Liver (tissue), 9 donors: Measurements from ENCODE around the gene MRC2. TPM values are rescaled to one million over a fixed set of nuclear protein-coding genes. Genes with fewer than 3 reads are reported as not detected.

Experiments used
- DNase-seq: peaks from one replicate; pipeline ENCODE4 v3.0.0-alpha.2; 2017; ENCODE audit warnings: low spot score
- H3K27ac ChIP-seq, 2 donors: one replicate each; pipeline ENCODE4 v1.7.0; 2013; ENCODE audit warnings: inconsistent platforms in 2 of 2, low read length in 2 of 2, control low read depth in 1 of 2, low read depth in 1 of 2, mild to moderate bottlenecking in 1 of 2
- H3K27me3 ChIP-seq, 4 donors: one replicate each; pipeline versions ENCODE4 v1.6.1 to v1.7.0; 2013; ENCODE audit warnings: low read length in 3 of 4, inconsistent platforms in 1 of 4, mild to moderate bottlenecking in 1 of 4, moderate library complexity in 1 of 4; ENCODE audit not compliant: control insufficient read depth in 4 of 4, insufficient read depth in 4 of 4
- H3K36me3 ChIP-seq, 4 donors: one replicate each; pipeline versions ENCODE4 v1.6.1 to v1.7.0; 2013; ENCODE audit warnings: low read length in 3 of 4, mild to moderate bottlenecking in 3 of 4, low read depth in 1 of 4, moderate library complexity in 1 of 4; ENCODE audit not compliant: control insufficient read depth in 4 of 4, insufficient read depth in 3 of 4
- H3K4me1 ChIP-seq, 4 donors: one replicate each; pipeline versions ENCODE4 v1.6.1 to v1.7.0; 2013; ENCODE audit warnings: low read length in 3 of 4, mild to moderate bottlenecking in 3 of 4, moderate library complexity in 1 of 4; ENCODE audit not compliant: control insufficient read depth in 4 of 4, insufficient read depth in 4 of 4
- H3K4me3 ChIP-seq, 3 donors: one replicate each; pipeline versions ENCODE4 v1.6.1 to v1.7.0; 2013; ENCODE audit warnings: low read length in 3 of 3, control low read depth in 1 of 3, low read depth in 1 of 3, mild to moderate bottlenecking in 1 of 3
- H3K9ac ChIP-seq, 2 donors: one replicate each; pipeline ENCODE4 v1.7.0; 2013; ENCODE audit warnings: low read length in 2 of 2, mild to moderate bottlenecking in 2 of 2, moderate library complexity in 2 of 2, control low read depth in 1 of 2, low read depth in 1 of 2
- H3K9me3 ChIP-seq, 4 donors: one replicate each; pipeline versions ENCODE4 v1.6.1 to v1.7.0; 2013; ENCODE audit warnings: low read length in 3 of 4; ENCODE audit not compliant: control insufficient read depth in 4 of 4
- EGR1 ChIP-seq, 2 donors: IDR thresholded peaks; 2 replicates each; pipeline ENCODE4 v1.6.1; 2016 to 2018; ENCODE audit warnings: antibody characterized with exemption in 2 of 2, low read depth in 2 of 2
- FOXA1 ChIP-seq: IDR thresholded peaks from 2 replicates; pipeline ENCODE4 v1.6.1; 2016; ENCODE audit warnings: antibody characterized with exemption
- GABPA ChIP-seq, 2 donors: IDR thresholded peaks in 1 of 2; conservative IDR thresholded peaks in 1 of 2; 2 replicates each; pipeline ENCODE4 v1.6.1; 2016; ENCODE audit warnings: antibody characterized with exemption in 2 of 2, mild to moderate bottlenecking in 1 of 2, moderate library complexity in 1 of 2
- HNF4A ChIP-seq, 2 donors: conservative IDR thresholded peaks; 2 replicates each; pipeline ENCODE4 v1.6.1; 2016; ENCODE audit warnings: antibody characterized with exemption in 2 of 2, mild to moderate bottlenecking in 2 of 2
- JUND ChIP-seq, 2 donors: IDR thresholded peaks; 2 replicates each; pipeline ENCODE4 v1.6.1; 2016; ENCODE audit warnings: antibody characterized with exemption in 2 of 2
- NR2F2 ChIP-seq: IDR thresholded peaks from 2 replicates; pipeline ENCODE4 v1.6.1; 2016; ENCODE audit warnings: antibody characterized with exemption
- SP1 ChIP-seq: IDR thresholded peaks from 2 replicates; pipeline ENCODE4 v1.6.1; 2018; ENCODE audit warnings: antibody characterized with exemption, mild to moderate bottlenecking
- TAF1 ChIP-seq: conservative IDR thresholded peaks from 2 replicates; pipeline ENCODE4 v1.6.1; 2016; ENCODE audit warnings: antibody characterized with exemption, mild to moderate bottlenecking
- YY1 ChIP-seq: IDR thresholded peaks from 2 replicates; pipeline ENCODE4 v1.6.1; 2016; ENCODE audit warnings: antibody characterized with exemption, mild to moderate bottlenecking
- WGBS: extraction: QIAGEN DNeasy Blood & Tissue Kit; methylation state at CpG from one replicate; pipeline ENCODE4 v1.1.7; 2013; 5-methylcytosine and 5-hydroxymethylcytosine counted together
- polyA plus RNA-seq, 2 donors: library from polyadenylated mRNA; stranded (reverse) in 1 of 2; unstranded in 1 of 2; fragments of 200-250 nt in 1 of 2; fragments of >200 nt in 1 of 2; fragmentation: Nextera tagmentation in 1 of 2; extraction: Ambion mirVana in 1 of 2; gene quantifications; one replicate each; pipeline versions ENCODE4 v1.2.1 to v1.2.3, GENCODE V29; 2013 to 2015
- total RNA-seq, 2 donors: library from RNA; depleted of rRNA; stranded (reverse); fragments of >200 nt; gene quantifications; one replicate each; pipeline ENCODE4 v1.2.3, GENCODE V29; 2014
- TF ChIP-seq, protein P1 (sequence below): IDR thresholded peaks from 2 replicates; pipeline ENCODE4 v1.6.1; 2016; ENCODE audit warnings: antibody characterized with exemption
- TF ChIP-seq, protein P2 (sequence below): IDR thresholded peaks from 2 replicates; pipeline ENCODE4 v1.6.1; 2016; ENCODE audit warnings: antibody characterized with exemption
- TF ChIP-seq, protein P3 (sequence below): IDR thresholded peaks from 2 replicates; pipeline ENCODE4 v1.6.1; 2016; ENCODE audit warnings: antibody characterized with exemption
- TF ChIP-seq, protein P4 (sequence below): IDR thresholded peaks from 2 replicates; pipeline ENCODE4 v1.6.1; 2016; ENCODE audit warnings: antibody characterized with exemption, mild to moderate bottlenecking
- TF ChIP-seq, protein P5 (sequence below): fragments of 150-350 bp; IDR thresholded peaks from 2 replicates; pipeline ENCODE4 v1.5.1; 2017; ENCODE audit warnings: improper control_type of control experiment, low read depth, low read length; ENCODE audit not compliant: missing input control
- donor health status: healthy.
- donor health status: healthy.
- donor health status: healthy.
- donor health status: healthy.
- donor health status: healthy.

Gene MRC2
- total and polyA plus RNA-seq, 4 donors: 0.49 to 81.1 (median 2.8) TPM

DNA sequence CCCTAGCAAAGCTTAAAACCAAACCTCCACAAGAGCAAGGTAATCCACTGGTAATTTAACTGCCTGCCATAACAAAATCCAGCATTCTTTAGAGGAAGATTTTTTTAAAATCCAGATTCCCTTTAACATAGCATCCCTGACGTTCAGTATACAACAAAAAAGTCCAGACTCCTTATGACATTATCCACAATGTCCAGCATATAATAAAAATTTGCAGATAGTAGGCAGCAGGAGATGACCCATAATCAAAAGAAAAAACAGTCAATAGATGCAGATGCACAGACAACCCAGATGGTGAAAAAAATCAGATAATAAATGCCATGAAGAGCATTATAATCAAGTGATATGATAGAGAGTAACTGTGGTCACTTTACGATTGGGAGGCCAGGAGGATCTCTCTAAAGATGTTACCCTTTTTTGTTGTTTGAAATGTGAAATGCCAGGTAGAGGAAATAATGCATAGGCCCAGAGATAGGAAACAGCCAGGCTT is 33.2 kb downstream of the MRC2 start:
- Histone ChIP-seq H3K36me3 (no peaks in the 10 kb centered on the region), H3K27me3 (no peaks in the 10 kb centered on the region), H3K4me3 (no peak overlapping the region), H3K9ac (no peak overlapping the region), H3K4me1 (peaks cover 0 to 3% (median 0%) of the 10 kb centered on the region in 4 donors), H3K27ac (no peak overlapping the region), H3K9me3 (peaks cover 0 to 6% (median 2%) of the 10 kb centered on the region in 4 donors)
- no peak for TF ChIP-seq FOXA1
- WGBS: 87% methylated on average over 2 of the region's 2 CpGs
- no peak for DNase-seq

DNA sequence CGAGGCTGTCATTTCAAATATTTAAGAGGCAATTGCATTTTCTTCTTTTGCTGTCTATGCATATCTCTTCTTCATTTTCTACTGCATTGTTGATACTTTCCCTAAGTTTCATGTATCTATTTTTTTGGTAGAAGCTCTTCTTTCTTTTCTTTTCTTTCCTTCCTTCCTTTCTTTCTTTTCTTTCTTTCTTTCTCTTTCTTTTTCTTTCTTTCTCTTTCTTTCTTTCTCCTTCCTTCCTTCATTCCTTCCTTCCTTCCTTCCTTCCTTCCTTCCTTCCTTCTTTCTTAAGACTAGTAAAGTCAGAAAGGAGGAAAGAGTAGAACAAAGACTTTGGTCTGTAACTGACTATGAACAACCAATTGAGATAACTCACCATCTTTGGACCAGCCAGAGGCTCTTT is 33.9 kb downstream of the MRC2 start:
- H3K9ac ChIP-seq: no peak overlapping the region
- no peak overlapping the region for H3K27ac ChIP-seq

DNA sequence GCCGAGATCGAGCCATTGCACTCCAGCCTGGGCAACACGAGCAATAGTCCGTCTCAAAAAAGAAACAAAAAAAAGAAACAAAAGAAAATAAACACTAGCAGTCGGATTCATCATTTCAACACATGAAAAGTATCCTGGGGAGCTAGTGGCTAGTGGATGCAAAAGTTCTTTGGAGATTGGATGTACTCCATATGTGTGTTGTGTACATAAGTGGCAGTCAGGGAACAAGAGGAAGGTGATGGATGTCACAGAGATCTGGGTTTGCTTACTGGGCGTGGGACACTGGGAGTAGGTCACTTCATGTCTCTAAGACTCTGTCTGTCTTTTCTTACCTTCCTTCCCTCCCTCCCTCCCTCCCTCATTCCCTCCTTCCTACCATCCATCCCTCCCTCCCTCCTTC is 35.4 kb downstream of the MRC2 start:
- Histone ChIP-seq H3K9ac (no peak overlapping the region), H3K36me3 (no peaks in the 10 kb centered on the region), H3K4me3 (no peak overlapping the region), H3K4me1 (no peaks in the 10 kb centered on the region), H3K9me3 (peaks cover 0 to 6% (median 2%) of the 10 kb centered on the region in 4 donors), H3K27me3 (no peaks in the 10 kb centered on the region), H3K27ac (no peak overlapping the region)
- TF ChIP-seq, protein P1, sequence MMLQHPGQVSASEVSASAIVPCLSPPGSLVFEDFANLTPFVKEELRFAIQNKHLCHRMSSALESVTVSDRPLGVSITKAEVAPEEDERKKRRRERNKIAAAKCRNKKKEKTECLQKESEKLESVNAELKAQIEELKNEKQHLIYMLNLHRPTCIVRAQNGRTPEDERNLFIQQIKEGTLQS: no peak
- TF ChIP-seq SP1 (no peak), HNF4A (conservative IDR thresholded peaks at IDR 0.05) (no peak), FOXA1 (no peak), EGR1 (IDR thresholded peaks at IDR 0.05; ENCODE audit: low read depth in 2 of 2) (no peak), NR2F2 (no peak), JUND (IDR thresholded peaks at IDR 0.05) (no peak)
- TF ChIP-seq, protein P2, sequence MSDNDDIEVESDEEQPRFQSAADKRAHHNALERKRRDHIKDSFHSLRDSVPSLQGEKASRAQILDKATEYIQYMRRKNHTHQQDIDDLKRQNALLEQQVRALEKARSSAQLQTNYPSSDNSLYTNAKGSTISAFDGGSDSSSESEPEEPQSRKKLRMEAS: no peak
- no peak for DNase-seq
- WGBS: 84% methylated on average over 6 of the region's 6 CpGs

More for the DNA sequence above, 33.9 kb downstream of the MRC2 start:
- H3K36me3 ChIP-seq: no peaks in the 10 kb centered on the region
- H3K27me3 ChIP-seq: no peaks in the 10 kb centered on the region
- DNase-seq: no peak
- peaks cover 0 to 6% (median 2%) of the 10 kb centered on the region in 4 donors for H3K9me3 ChIP-seq
- no peak overlapping the region for H3K4me3 ChIP-seq
- WGBS: 94% methylated on average over 1 of the region's 1 CpG
- no peak for TF ChIP-seq GABPA (IDR thresholded peaks at IDR 0.05 in 1 of 2, conservative IDR thresholded peaks at IDR 0.05 in 1 of 2)
- TF ChIP-seq, protein P1: no peak
- H3K4me1 ChIP-seq: peaks cover 0 to 2% (median 0%) of the 10 kb centered on the region in 4 donors

DNA sequence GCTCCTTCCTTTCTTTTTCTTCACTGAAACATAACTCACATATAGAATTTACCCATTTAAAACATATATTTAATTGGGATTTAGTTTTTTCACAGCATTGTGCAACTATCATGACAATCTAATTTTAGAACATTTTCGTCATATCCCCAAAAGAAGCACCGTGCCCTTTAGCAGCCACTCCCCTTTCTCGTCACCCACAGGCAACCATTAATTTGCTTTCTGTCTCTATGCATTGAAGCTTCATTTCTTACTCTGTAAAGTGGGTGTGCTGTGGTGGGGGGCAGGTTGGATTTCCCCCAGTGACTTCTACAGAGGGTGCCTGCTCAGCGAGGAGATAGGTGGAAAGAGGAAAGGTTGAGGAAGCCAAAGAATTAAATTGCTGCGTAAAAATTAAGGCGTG is 35.8 kb downstream of the MRC2 start:
- no peak overlapping the region for H3K9ac ChIP-seq
- no peaks in the 10 kb centered on the region for H3K4me1 ChIP-seq
- no peak overlapping the region for H3K27ac ChIP-seq
- no peak overlapping the region for H3K4me3 ChIP-seq
- H3K36me3 ChIP-seq: no peaks in the 10 kb centered on the region
- 76% methylated on average over 6 of the region's 6 CpGs for WGBS
- peaks cover 0 to 6% (median 2%) of the 10 kb centered on the region in 4 donors for H3K9me3 ChIP-seq
- H3K27me3 ChIP-seq: no peaks in the 10 kb centered on the region
- DNase-seq: no peak
- TF ChIP-seq YY1 (no peak), TAF1 (no peak), HNF4A (conservative IDR thresholded peaks at IDR 0.05) (no peak), SP1 (no peak), FOXA1 (no peak), GABPA (IDR thresholded peaks at IDR 0.05 in 1 of 2, conservative IDR thresholded peaks at IDR 0.05 in 1 of 2) (no peak)
- TF ChIP-seq, protein P3, sequence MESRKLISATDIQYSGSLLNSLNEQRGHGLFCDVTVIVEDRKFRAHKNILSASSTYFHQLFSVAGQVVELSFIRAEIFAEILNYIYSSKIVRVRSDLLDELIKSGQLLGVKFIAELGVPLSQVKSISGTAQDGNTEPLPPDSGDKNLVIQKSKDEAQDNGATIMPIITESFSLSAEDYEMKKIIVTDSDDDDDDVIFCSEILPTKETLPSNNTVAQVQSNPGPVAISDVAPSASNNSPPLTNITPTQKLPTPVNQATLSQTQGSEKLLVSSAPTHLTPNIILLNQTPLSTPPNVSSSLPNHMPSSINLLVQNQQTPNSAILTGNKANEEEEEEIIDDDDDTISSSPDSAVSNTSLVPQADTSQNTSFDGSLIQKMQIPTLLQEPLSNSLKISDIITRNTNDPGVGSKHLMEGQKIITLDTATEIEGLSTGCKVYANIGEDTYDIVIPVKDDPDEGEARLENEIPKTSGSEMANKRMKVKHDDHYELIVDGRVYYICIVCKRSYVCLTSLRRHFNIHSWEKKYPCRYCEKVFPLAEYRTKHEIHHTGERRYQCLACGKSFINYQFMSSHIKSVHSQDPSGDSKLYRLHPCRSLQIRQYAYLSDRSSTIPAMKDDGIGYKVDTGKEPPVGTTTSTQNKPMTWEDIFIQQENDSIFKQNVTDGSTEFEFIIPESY: no peak
- TF ChIP-seq, protein P2: no peak
- TF ChIP-seq, protein P4, sequence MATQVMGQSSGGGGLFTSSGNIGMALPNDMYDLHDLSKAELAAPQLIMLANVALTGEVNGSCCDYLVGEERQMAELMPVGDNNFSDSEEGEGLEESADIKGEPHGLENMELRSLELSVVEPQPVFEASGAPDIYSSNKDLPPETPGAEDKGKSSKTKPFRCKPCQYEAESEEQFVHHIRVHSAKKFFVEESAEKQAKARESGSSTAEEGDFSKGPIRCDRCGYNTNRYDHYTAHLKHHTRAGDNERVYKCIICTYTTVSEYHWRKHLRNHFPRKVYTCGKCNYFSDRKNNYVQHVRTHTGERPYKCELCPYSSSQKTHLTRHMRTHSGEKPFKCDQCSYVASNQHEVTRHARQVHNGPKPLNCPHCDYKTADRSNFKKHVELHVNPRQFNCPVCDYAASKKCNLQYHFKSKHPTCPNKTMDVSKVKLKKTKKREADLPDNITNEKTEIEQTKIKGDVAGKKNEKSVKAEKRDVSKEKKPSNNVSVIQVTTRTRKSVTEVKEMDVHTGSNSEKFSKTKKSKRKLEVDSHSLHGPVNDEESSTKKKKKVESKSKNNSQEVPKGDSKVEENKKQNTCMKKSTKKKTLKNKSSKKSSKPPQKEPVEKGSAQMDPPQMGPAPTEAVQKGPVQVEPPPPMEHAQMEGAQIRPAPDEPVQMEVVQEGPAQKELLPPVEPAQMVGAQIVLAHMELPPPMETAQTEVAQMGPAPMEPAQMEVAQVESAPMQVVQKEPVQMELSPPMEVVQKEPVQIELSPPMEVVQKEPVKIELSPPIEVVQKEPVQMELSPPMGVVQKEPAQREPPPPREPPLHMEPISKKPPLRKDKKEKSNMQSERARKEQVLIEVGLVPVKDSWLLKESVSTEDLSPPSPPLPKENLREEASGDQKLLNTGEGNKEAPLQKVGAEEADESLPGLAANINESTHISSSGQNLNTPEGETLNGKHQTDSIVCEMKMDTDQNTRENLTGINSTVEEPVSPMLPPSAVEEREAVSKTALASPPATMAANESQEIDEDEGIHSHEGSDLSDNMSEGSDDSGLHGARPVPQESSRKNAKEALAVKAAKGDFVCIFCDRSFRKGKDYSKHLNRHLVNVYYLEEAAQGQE: no peak
- TF ChIP-seq, protein P5, sequence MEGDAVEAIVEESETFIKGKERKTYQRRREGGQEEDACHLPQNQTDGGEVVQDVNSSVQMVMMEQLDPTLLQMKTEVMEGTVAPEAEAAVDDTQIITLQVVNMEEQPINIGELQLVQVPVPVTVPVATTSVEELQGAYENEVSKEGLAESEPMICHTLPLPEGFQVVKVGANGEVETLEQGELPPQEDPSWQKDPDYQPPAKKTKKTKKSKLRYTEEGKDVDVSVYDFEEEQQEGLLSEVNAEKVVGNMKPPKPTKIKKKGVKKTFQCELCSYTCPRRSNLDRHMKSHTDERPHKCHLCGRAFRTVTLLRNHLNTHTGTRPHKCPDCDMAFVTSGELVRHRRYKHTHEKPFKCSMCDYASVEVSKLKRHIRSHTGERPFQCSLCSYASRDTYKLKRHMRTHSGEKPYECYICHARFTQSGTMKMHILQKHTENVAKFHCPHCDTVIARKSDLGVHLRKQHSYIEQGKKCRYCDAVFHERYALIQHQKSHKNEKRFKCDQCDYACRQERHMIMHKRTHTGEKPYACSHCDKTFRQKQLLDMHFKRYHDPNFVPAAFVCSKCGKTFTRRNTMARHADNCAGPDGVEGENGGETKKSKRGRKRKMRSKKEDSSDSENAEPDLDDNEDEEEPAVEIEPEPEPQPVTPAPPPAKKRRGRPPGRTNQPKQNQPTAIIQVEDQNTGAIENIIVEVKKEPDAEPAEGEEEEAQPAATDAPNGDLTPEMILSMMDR: no peak
